Lower leg skin (tissue), 3 donors: ENCODE data around the gene ERC2.

Source experiments
- CTCF ChIP-seq, 3 donors: fragments of 450-650 bp; IDR thresholded peaks; one replicate each; pipeline ENCODE4 v1.5.1; 2016; ENCODE audit warnings: antibody characterized with exemption in 3 of 3, mild to moderate bottlenecking in 3 of 3, moderate library complexity in 2 of 3
- POLR2A ChIP-seq, 2 donors: fragments of 450-650 bp; IDR thresholded peaks; one replicate each; pipeline ENCODE4 v1.6.1; 2016 to 2017; ENCODE audit warnings: antibody characterized with exemption in 2 of 2, mild to moderate bottlenecking in 1 of 2, moderate library complexity in 1 of 2

GRCh38 chr3:55565521-55565920 is 902.7 kb downstream of the ERC2 start:
- TF ChIP-seq CTCF (IDR thresholded peaks at IDR 0.05): no peak
- no peak for TF ChIP-seq POLR2A (IDR thresholded peaks at IDR 0.05)
